Transverse colon (tissue), 4 donors: ENCODE data around the gene CACNA2D4.

Source experiments
- CTCF ChIP-seq, 5 experiments: fragments of 200-600 bp in 3 of 5; fragments of 450-650 bp in 2 of 5; sonication (generic) in 3 of 5; IDR thresholded peaks; 1 replicate in 2 of 5; 2 replicates in 3 of 5; pipeline ENCODE4 v1.5.1; 2016 to 2017; ENCODE audit warnings: antibody characterized with exemption in 5 of 5, inconsistent platforms in 3 of 5, mild to moderate bottlenecking in 2 of 5, moderate library complexity in 1 of 5
- POLR2AphosphoS5 ChIP-seq, 3 donors: sonication (generic); formaldehyde crosslinking; IDR thresholded peaks; one replicate each; pipeline ENCODE4 v1.6.1; 2016; ENCODE audit warnings: antibody characterized with exemption in 3 of 3

GRCh38 chr12:1880876-1881275, 37.6 kb downstream of the CACNA2D4 start:
- TF ChIP-seq CTCF (IDR thresholded peaks at IDR 0.05) (no peak), POLR2AphosphoS5 (IDR thresholded peaks at IDR 0.05) (no peak)
